CD14-positive monocyte (primary cell): ENCODE results near the gene CCDC170. TPM values are rescaled to one million over a fixed set of nuclear protein-coding genes. Genes with fewer than 3 reads are reported as not detected.

ENCODE experiments used
- DNase-seq, 3 donors: peaks; one replicate each; pipeline ENCODE4 v3.0.0-alpha.2; 2011 to 2022
- H2AFZ ChIP-seq: 2 replicates; pipeline ENCODE4 v1.6.0; 2012; ENCODE audit warnings: mild to moderate bottlenecking, low read depth, low read length, inconsistent platforms; ENCODE audit not compliant: insufficient read depth, poor library complexity, severe bottlenecking
- H3K27ac ChIP-seq, 2 donors: 1 replicate in 1 of 2; 2 replicates in 1 of 2; pipeline ENCODE4 v1.5.1; 2012 to 2013; ENCODE audit warnings: low read length in 2 of 2, control low read depth in 1 of 2, inconsistent platforms in 1 of 2, low read depth in 1 of 2, mild to moderate bottlenecking in 1 of 2
- H3K27me3 ChIP-seq, 2 donors: one replicate each; pipeline versions ENCODE4 v1.6.0 to v1.6.1; 2011 to 2013; ENCODE audit warnings: low read length in 2 of 2; ENCODE audit not compliant: control insufficient read depth in 2 of 2, insufficient read depth in 2 of 2
- H3K36me3 ChIP-seq, 2 donors: replicated peaks in 1 of 2; 1 replicate in 1 of 2; 2 replicates in 1 of 2; pipeline versions ENCODE4 v1.5.1 to v1.6.1; 2012 to 2013; ENCODE audit warnings: low read length in 2 of 2, control low read depth in 1 of 2, inconsistent platforms in 1 of 2, mild to moderate bottlenecking in 1 of 2; ENCODE audit not compliant: insufficient read depth in 2 of 2, control insufficient read depth in 1 of 2
- H3K4me1 ChIP-seq, 2 donors: 1 replicate in 1 of 2; 2 replicates in 1 of 2; pipeline versions ENCODE4 v1.5.1 to v1.6.1; 2012 to 2013; ENCODE audit warnings: low read length in 2 of 2, control low read depth in 1 of 2, inconsistent platforms in 1 of 2, mild to moderate bottlenecking in 1 of 2, moderate library complexity in 1 of 2; ENCODE audit not compliant: insufficient read depth in 2 of 2, control insufficient read depth in 1 of 2
- H3K4me2 ChIP-seq: replicated peaks from 2 replicates; pipeline ENCODE3; 2012; ENCODE audit warnings: low read length, moderate library complexity, mild to moderate bottlenecking; ENCODE audit not compliant: poor library complexity, severe bottlenecking; ENCODE audit errors: extremely low read depth
- H3K4me3 ChIP-seq, 3 experiments: fragments of 200-600 bp in 1 of 3; sonication (generic) in 1 of 3; replicated peaks in 1 of 3; 1 replicate in 2 of 3; 2 replicates in 1 of 3; pipeline ENCODE4 v1.5.1; 2011 to 2013; ENCODE audit warnings: low read length in 3 of 3, mild to moderate bottlenecking in 3 of 3, control low read depth in 2 of 3, low read depth in 2 of 3, inconsistent platforms in 1 of 3, moderate library complexity in 1 of 3
- H3K79me2 ChIP-seq: 2 replicates; pipeline ENCODE4 v1.6.0; 2012; ENCODE audit warnings: mild to moderate bottlenecking, control low read depth, inconsistent platforms, low read length, moderate library complexity; ENCODE audit not compliant: insufficient read depth
- H3K9ac ChIP-seq: 2 replicates; pipeline ENCODE4 v1.6.0; 2017; ENCODE audit warnings: low read length, mild to moderate bottlenecking; ENCODE audit not compliant: insufficient read depth, poor library complexity, severe bottlenecking
- H3K9me3 ChIP-seq, 2 donors: replicated peaks in 1 of 2; 1 replicate in 1 of 2; 2 replicates in 1 of 2; pipeline versions ENCODE4 v1.5.1 to v1.6.1; 2012 to 2013; ENCODE audit warnings: low read length in 2 of 2, control low read depth in 1 of 2; ENCODE audit not compliant: control insufficient read depth in 1 of 2, insufficient read depth in 1 of 2
- H4K20me1 ChIP-seq: 2 replicates; pipeline ENCODE4 v1.6.0; 2012; ENCODE audit warnings: mild to moderate bottlenecking, low read length, control low read depth, moderate library complexity; ENCODE audit not compliant: insufficient read depth
- H3K27ac Mint-ChIP-seq, 7 donors: one replicate each; pipeline ENCODE4 v1.8.0; 2020; ENCODE audit warnings: mild to moderate bottlenecking in 7 of 7, mixed read lengths in 7 of 7, moderate library complexity in 6 of 7, inconsistent platforms in 2 of 7
- H3K27me3 Mint-ChIP-seq, 3 donors: one replicate each; pipeline ENCODE4 v1.8.0; 2021 to 2022; ENCODE audit warnings: low read depth in 3 of 3, mild to moderate bottlenecking in 3 of 3, mixed read lengths in 3 of 3, moderate library complexity in 3 of 3, inconsistent platforms in 1 of 3
- H3K36me3 Mint-ChIP-seq, 2 donors: one replicate each; pipeline ENCODE4 v1.8.0; 2020; ENCODE audit warnings: mixed read lengths in 2 of 2, inconsistent platforms in 1 of 2, mild to moderate bottlenecking in 1 of 2
- H3K4me1 Mint-ChIP-seq: one replicate; pipeline ENCODE4 v1.8.0; 2020; ENCODE audit warnings: mild to moderate bottlenecking, mixed read lengths
- H3K4me3 Mint-ChIP-seq, 2 donors: one replicate each; pipeline ENCODE4 v1.8.0; 2020; ENCODE audit warnings: mild to moderate bottlenecking in 2 of 2, mixed read lengths in 2 of 2, moderate library complexity in 1 of 2
- H3K9me3 Mint-ChIP-seq, 7 donors: one replicate each; pipeline ENCODE4 v1.8.0; 2020 to 2022; ENCODE audit warnings: mixed read lengths in 7 of 7, mild to moderate bottlenecking in 6 of 7, moderate library complexity in 6 of 7, inconsistent platforms in 2 of 7
- WGBS: methylation state at CpG from one replicate; pipeline ENCODE4 v1.1.5; 2013; ENCODE audit warnings: missing lambda C conversion rate; ENCODE audit not compliant: insufficient coverage; 5-methylcytosine and 5-hydroxymethylcytosine counted together
- intact Hi-C, 2 donors: fragments of 100-400 bp; cut with micrococcal nuclease; formaldehyde crosslinking; loops; one replicate each; pipeline versions ENCODE4 v1.15.0 to v1.15.1; 2023
- polyA plus RNA-seq, 3 donors: library from polyadenylated mRNA; depleted of rRNA in 1 of 3; unstranded in 2 of 3; stranded (reverse) in 1 of 3; fragments of 300-500 nt in 2 of 3; fragments of >200 nt in 1 of 3; fragmentation: Illumina TruSeq in 2 of 3; gene quantifications; 1 replicate in 2 of 3; 2 replicates in 1 of 3; pipeline ENCODE4 v1.2.3, GENCODE V29; 2012 to 2021
- TF ChIP-seq, protein P1 (sequence below): fragments of 200-600 bp; IDR thresholded peaks from one replicate; pipeline ENCODE4 v1.8.0; 2022; ENCODE audit warnings: antibody characterized with exemption, mild to moderate bottlenecking

CCDC170 gene
- polyA plus RNA-seq, 3 donors, result 4.2 to 7.0 (median 6.3) TPM

DNA sequence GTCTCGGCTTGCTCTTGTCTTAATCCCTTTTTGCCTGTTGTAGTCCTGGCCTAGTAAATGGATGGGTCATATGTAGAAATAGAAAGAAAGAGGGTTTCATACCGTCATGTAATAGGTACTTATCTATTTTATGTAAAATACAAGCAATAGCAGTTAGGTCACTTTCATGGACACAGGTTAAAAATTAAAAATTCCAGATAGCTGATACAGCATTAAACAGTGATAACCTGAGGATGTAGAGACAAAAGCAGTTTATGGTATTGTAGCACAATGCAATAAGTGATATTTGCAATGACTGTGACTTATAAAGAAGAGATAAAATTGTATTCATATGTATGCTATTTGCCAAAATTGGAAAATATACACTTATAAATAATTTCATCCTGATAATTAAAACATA, 96.9 kb downstream of the CCDC170 start:
- H3K36me3 Mint-ChIP-seq, result peaks cover 8 to 13% of the 10 kb centered on the region in 2 donors
- intact Hi-C loops, result no loop called here
- H3K27ac ChIP-seq, result no peak overlapping the region
- no peak overlapping the region for H3K4me3 ChIP-seq
- peaks cover 6 to 25% (median 12%) of the 10 kb centered on the region in 7 donors for H3K9me3 Mint-ChIP-seq
- no peak overlapping the region for H3K4me3 Mint-ChIP-seq
- no peak overlapping the region for H3K27ac Mint-ChIP-seq
- no peaks in the 10 kb centered on the region for H4K20me1 ChIP-seq
- no peaks in the 10 kb centered on the region for H3K79me2 ChIP-seq
- peaks cover 3 to 7% (median 4%) of the 10 kb centered on the region in 3 donors for H3K27me3 Mint-ChIP-seq
- no peaks in the 10 kb centered on the region for H3K4me1 ChIP-seq
- H3K27me3 ChIP-seq, result no peaks in the 10 kb centered on the region
- peaks cover 3 to 6% of the 10 kb centered on the region in 2 donors for H3K9me3 ChIP-seq
- H3K36me3 ChIP-seq, result no peaks in the 10 kb centered on the region
- DNase-seq, result no peak
- whole genome bisulfite sequencing, result 100% methylated on average over 1 of the region's 2 CpGs
- no peaks in the 10 kb centered on the region for H3K4me1 Mint-ChIP-seq
- TF ChIP-seq, protein P1, sequence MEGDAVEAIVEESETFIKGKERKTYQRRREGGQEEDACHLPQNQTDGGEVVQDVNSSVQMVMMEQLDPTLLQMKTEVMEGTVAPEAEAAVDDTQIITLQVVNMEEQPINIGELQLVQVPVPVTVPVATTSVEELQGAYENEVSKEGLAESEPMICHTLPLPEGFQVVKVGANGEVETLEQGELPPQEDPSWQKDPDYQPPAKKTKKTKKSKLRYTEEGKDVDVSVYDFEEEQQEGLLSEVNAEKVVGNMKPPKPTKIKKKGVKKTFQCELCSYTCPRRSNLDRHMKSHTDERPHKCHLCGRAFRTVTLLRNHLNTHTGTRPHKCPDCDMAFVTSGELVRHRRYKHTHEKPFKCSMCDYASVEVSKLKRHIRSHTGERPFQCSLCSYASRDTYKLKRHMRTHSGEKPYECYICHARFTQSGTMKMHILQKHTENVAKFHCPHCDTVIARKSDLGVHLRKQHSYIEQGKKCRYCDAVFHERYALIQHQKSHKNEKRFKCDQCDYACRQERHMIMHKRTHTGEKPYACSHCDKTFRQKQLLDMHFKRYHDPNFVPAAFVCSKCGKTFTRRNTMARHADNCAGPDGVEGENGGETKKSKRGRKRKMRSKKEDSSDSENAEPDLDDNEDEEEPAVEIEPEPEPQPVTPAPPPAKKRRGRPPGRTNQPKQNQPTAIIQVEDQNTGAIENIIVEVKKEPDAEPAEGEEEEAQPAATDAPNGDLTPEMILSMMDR, result no peak
- no peak overlapping the region for H3K4me2 ChIP-seq
- no peak overlapping the region for H3K9ac ChIP-seq
- H2AFZ ChIP-seq, result no peak overlapping the region

DNA sequence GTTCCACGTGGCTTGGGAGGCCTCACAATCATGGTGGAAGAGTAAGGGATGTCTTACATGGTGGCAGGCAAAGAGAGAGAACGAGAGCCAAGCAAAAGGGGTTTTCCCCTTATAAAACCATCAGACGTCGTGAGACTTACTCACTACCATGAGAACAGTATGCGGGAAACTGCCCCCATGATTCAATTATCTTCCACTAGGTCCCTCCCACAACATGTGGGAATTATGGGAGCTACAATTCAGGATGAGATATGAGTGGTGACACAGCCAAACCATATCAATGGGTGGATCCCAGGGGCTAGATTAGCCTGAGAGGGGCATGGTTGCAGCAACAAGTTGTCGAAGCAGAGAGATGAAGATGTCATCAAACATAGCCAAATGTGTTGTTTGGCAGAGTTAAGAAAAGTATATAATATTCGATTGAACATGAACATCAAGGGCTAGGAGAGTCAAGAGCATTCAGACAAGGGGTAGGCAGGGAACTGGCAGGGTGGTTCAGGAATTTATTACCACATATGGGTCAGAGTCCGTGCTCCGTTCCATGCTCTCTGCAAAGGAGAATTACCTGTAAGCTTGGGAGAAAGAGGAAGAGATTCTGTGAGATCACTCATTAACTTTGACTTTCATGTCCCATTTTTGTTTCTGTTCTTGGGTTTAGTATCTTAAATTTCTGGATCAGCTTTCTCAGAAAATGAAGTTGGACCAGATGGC, 98.8 kb downstream of the CCDC170 start:
- Histone ChIP-seq H3K9ac (no peak overlapping the region), H2AFZ (no peak overlapping the region), H4K20me1 (no peaks in the 10 kb centered on the region), H3K9me3 (peaks cover 3 to 6% of the 10 kb centered on the region in 2 donors), H3K4me1 (no peaks in the 10 kb centered on the region), H3K27ac (no peak overlapping the region), H3K36me3 (no peaks in the 10 kb centered on the region), H3K4me3 (no peak overlapping the region), H3K27me3 (no peaks in the 10 kb centered on the region), H3K79me2 (no peaks in the 10 kb centered on the region), H3K4me2 (no peak overlapping the region)
- TF ChIP-seq, protein P1, result no peak
- intact Hi-C loops, result no loop called here
- Mint-ChIP-seq H3K4me1 (no peaks in the 10 kb centered on the region), H3K4me3 (no peak overlapping the region), H3K27ac (no peak overlapping the region), H3K27me3 (peaks cover 0 to 3% (median 2%) of the 10 kb centered on the region in 3 donors), H3K36me3 (peaks cover 4 to 12% of the 10 kb centered on the region in 2 donors), H3K9me3 (peaks cover 3 to 29% (median 12%) of the 10 kb centered on the region in 7 donors)
- 96% methylated on average over 3 of the region's 9 CpGs for WGBS
- DNase-seq, result no peak
